Measurements from ENCODE around the gene SLC9A7. TPM values are rescaled to one million over a fixed set of nuclear protein-coding genes. Genes with fewer than 3 reads are reported as not detected.

Gene SLC9A7
- total and polyA plus RNA-seq, 2 experiments from 2014 or later = 14.1 to 52.9 TPM

- H3F3A ChIP-seq (ENCODE audit: insufficient read depth) = no peaks in the 10 kb centered on the region
- H3K27ac ChIP-seq = no peak overlapping the region
- H3K9ac ChIP-seq = no peak overlapping the region
- H2AFZ ChIP-seq = no peak overlapping the region
- no peaks in the 10 kb centered on the region for H3K36me3 ChIP-seq (ENCODE audit: low read depth)
- peaks cover 12% of the 10 kb centered on the region for H3K4me1 ChIP-seq (ENCODE audit: insufficient read depth)
- no peak overlapping the region for H3K4me3 ChIP-seq
- no peaks in the 10 kb centered on the region for H3K9me2 ChIP-seq (ENCODE audit: insufficient read depth)
- no peaks in the 10 kb centered on the region for H4K20me1 ChIP-seq (ENCODE audit: insufficient read depth)
- WGBS, 2 experiments (ENCODE audit: low coverage in 1 of 2, low lambda C conversion rate in 2 of 2, missing lambda C conversion rate in 2 of 2) = 26 to 64% methylated on average over 2 to 4 of the region's 4 CpGs
- no peak for TF ChIP-seq EZH2 (IDR thresholded peaks at IDR 0.05; ENCODE audit: insufficient read depth, poor library complexity, severe bottlenecking)
- no peak for TF ChIP-seq EZH2phosphoT487 (IDR thresholded peaks at IDR 0.05; ENCODE audit: insufficient read depth, low read depth)
- H3K79me2 ChIP-seq (ENCODE audit: insufficient read depth) = no peaks in the 10 kb centered on the region
- no peak for DNase-seq
- H3K9me3 ChIP-seq (ENCODE audit: low read depth) = no peaks in the 10 kb centered on the region
- in situ Hi-C loops (cut with MboI) = loop anchor here (25.0 kb wide), 1 partner anchor 220 kb away; the partner anchor contains the start of gene CHST7
- no peak overlapping the region for H3K4me2 ChIP-seq (ENCODE audit: unreplicated experiment)
- H3K27me3 ChIP-seq (replicated peaks; ENCODE audit: insufficient read depth) = no peaks in the 10 kb centered on the region
Measured at GRCh38 chrX:46782034-46782433, 23.1 kb upstream of the SLC9A7 start.

- 3 to 7% methylated on average over 7 of the region's 7 CpGs for WGBS, 2 experiments (ENCODE audit: low coverage in 1 of 2, low lambda C conversion rate in 2 of 2, missing lambda C conversion rate in 2 of 2)
- H3K27ac ChIP-seq = peak overlapping the region; percentile 61
Measured at GRCh38 chrX:46777971-46778810, 19.3 kb upstream of the SLC9A7 start.

GRCh38 chrX:46770817-46771163 is 11.9 kb upstream of the SLC9A7 start:
- 0% methylated on average over 1 of the region's 1 CpG for WGBS, 2 experiments (ENCODE audit: low coverage in 1 of 2, low lambda C conversion rate in 2 of 2, missing lambda C conversion rate in 2 of 2)
- Histone ChIP-seq H3F3A (ENCODE audit: insufficient read depth) (peaks cover 22% of the 10 kb centered on the region), H3K4me3 (peak overlapping the region; percentile 59), H3K9me2 (ENCODE audit: insufficient read depth) (no peaks in the 10 kb centered on the region), H3K27ac (peak overlapping the region; percentile 95), H2AFZ (no peak overlapping the region), H4K20me1 (ENCODE audit: insufficient read depth) (no peaks in the 10 kb centered on the region), H3K36me3 (ENCODE audit: low read depth) (no peaks in the 10 kb centered on the region), H3K27me3 (replicated peaks; ENCODE audit: insufficient read depth) (no peaks in the 10 kb centered on the region), H3K79me2 (ENCODE audit: insufficient read depth) (no peaks in the 10 kb centered on the region), H3K9ac (peak overlapping the region; percentile 75), H3K4me1 (ENCODE audit: insufficient read depth) (peaks cover 25% of the 10 kb centered on the region), H3K4me2 (ENCODE audit: unreplicated experiment) (peak overlapping the region; percentile 95), H3K9me3 (ENCODE audit: low read depth) (no peaks in the 10 kb centered on the region)
- DNase-seq = peak; percentile 91
- in situ Hi-C loops (cut with MboI) = no loop called here
- no peak for TF ChIP-seq EZH2 (IDR thresholded peaks at IDR 0.05; ENCODE audit: insufficient read depth, poor library complexity, severe bottlenecking)
- no peak for TF ChIP-seq EZH2phosphoT487 (IDR thresholded peaks at IDR 0.05; ENCODE audit: insufficient read depth, low read depth)

More at GRCh38 chrX:46777971-46778810, 19.3 kb upstream of the SLC9A7 start:
- Histone ChIP-seq H3K36me3 (ENCODE audit: low read depth) (no peaks in the 10 kb centered on the region), H3K4me2 (ENCODE audit: unreplicated experiment) (peak overlapping the region; percentile 53), H3K9me3 (ENCODE audit: low read depth) (no peaks in the 10 kb centered on the region), H3K9me2 (ENCODE audit: insufficient read depth) (no peaks in the 10 kb centered on the region), H4K20me1 (ENCODE audit: insufficient read depth) (no peaks in the 10 kb centered on the region), H3K4me1 (ENCODE audit: insufficient read depth) (peaks cover 12% of the 10 kb centered on the region), H3F3A (ENCODE audit: insufficient read depth) (no peaks in the 10 kb centered on the region), H3K9ac (peak overlapping the region; percentile 60), H3K4me3 (peak overlapping the region; percentile 53), H3K79me2 (ENCODE audit: insufficient read depth) (no peaks in the 10 kb centered on the region), H2AFZ (peak overlapping the region; percentile 73), H3K27me3 (replicated peaks; ENCODE audit: insufficient read depth) (no peaks in the 10 kb centered on the region)
- TF ChIP-seq EZH2phosphoT487 (IDR thresholded peaks at IDR 0.05; ENCODE audit: insufficient read depth, low read depth) (no peak), EZH2 (IDR thresholded peaks at IDR 0.05; ENCODE audit: insufficient read depth, poor library complexity, severe bottlenecking) (no peak)
- in situ Hi-C loops (cut with MboI) = loop anchor here (25.0 kb wide), 1 partner anchor 216 kb away; the partner anchor contains the start of gene CHST7
- DNase-seq = peak; percentile 54

GRCh38 chrX:46770000-46770816 is 11.3 kb upstream of the SLC9A7 start:
- peak overlapping the region; percentile 95 for H3K4me2 ChIP-seq (ENCODE audit: unreplicated experiment)
- peak overlapping the region; percentile 95 for H3K27ac ChIP-seq
- in situ Hi-C loops (cut with MboI) = no loop called here
- H3K27me3 ChIP-seq (replicated peaks; ENCODE audit: insufficient read depth) = no peaks in the 10 kb centered on the region
- no peak overlapping the region for H2AFZ ChIP-seq
- WGBS, 2 experiments (ENCODE audit: low coverage in 1 of 2, low lambda C conversion rate in 2 of 2, missing lambda C conversion rate in 2 of 2) = 0 to 2% methylated on average over 4 of the region's 4 CpGs
- H3K36me3 ChIP-seq (ENCODE audit: low read depth) = no peaks in the 10 kb centered on the region
- peak; percentile 69 for DNase-seq
- H3K9me2 ChIP-seq (ENCODE audit: insufficient read depth) = no peaks in the 10 kb centered on the region
- peaks cover 22% of the 10 kb centered on the region for H3F3A ChIP-seq (ENCODE audit: insufficient read depth)
- H3K79me2 ChIP-seq (ENCODE audit: insufficient read depth) = no peaks in the 10 kb centered on the region
- H3K4me3 ChIP-seq = peak overlapping the region; percentile 59
- no peak for TF ChIP-seq EZH2 (IDR thresholded peaks at IDR 0.05; ENCODE audit: insufficient read depth, poor library complexity, severe bottlenecking)
- no peak for TF ChIP-seq EZH2phosphoT487 (IDR thresholded peaks at IDR 0.05; ENCODE audit: insufficient read depth, low read depth)
- no peaks in the 10 kb centered on the region for H3K9me3 ChIP-seq (ENCODE audit: low read depth)
- no peaks in the 10 kb centered on the region for H4K20me1 ChIP-seq (ENCODE audit: insufficient read depth)
- H3K4me1 ChIP-seq (ENCODE audit: insufficient read depth) = peaks cover 25% of the 10 kb centered on the region
- peak overlapping the region; percentile 75 for H3K9ac ChIP-seq
